ENCODE data around the gene STRN4. TPM values are rescaled to one million over a fixed set of nuclear protein-coding genes. Genes with fewer than 3 reads are reported as not detected.

The STRN4 gene
- total RNA-seq, 1 experiment from 2014 or later: 89.5 TPM

DNA sequence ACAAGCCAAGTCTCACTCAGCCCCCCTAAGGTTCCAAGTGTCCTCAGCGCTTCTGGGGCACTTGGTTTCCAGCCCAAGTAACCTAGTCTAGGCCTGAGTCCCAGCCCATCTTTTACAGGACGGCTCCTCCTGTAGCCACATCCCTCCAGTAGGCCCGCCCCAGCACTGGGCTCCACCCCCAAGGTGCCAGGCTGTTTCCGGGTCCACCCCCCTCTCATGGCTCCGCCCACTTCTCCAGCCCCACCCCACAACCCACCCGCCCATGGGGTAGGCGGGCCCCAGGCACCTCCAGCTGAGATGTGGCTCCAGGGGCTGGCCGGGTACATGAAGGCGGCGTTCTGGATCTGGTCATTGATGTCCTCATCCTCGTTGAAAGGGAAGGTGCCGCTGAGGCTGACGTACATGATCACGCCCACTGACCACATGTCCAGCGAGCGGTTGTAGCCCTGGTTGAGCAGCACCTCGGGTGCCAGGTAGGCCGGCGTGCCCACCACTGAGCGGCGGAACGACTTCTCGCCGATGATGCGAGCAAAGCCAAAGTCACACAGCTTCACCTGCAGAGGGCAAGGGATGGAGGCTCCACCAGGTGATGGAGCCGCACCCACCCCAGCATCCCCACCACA is 68.0 kb downstream of the STRN4 start:
- peak; percentile 83 for ATAC-seq
- Histone ChIP-seq H3K4me1 (ENCODE audit: control insufficient read depth, insufficient read depth, low read length) (no peaks in the 10 kb centered on the region), H3K27me3 (ENCODE audit: control insufficient read depth, insufficient read depth, low read length) (no peaks in the 10 kb centered on the region), H3K27ac (ENCODE audit: low read length) (no peak overlapping the region), H3K4me3 (ENCODE audit: low read depth in 2 of 2, low read length in 2 of 2) (no peak overlapping the region), H3K9me3 (ENCODE audit: control insufficient read depth, insufficient read depth, low read depth, low read length) (no peaks in the 10 kb centered on the region), H3K36me3 (ENCODE audit: control insufficient read depth, insufficient read depth, low read length) (no peaks in the 10 kb centered on the region)
- ChIA-PET CTCF (no interaction called here), POLR2A (no interaction called here)
- TF ChIP-seq TCF7L2 (IDR thresholded peaks at IDR 0.05; ENCODE audit: low read depth, low read length) (no peak), SIN3A (IDR thresholded peaks at IDR 0.05; ENCODE audit: borderline replicate concordance, insufficient read depth, low read depth, low read length) (no peak), POLR2AphosphoS5 (IDR thresholded peaks at IDR 0.05; ENCODE audit: low read depth, low read length) (no peak)
- TF ChIP-seq, protein P1, sequence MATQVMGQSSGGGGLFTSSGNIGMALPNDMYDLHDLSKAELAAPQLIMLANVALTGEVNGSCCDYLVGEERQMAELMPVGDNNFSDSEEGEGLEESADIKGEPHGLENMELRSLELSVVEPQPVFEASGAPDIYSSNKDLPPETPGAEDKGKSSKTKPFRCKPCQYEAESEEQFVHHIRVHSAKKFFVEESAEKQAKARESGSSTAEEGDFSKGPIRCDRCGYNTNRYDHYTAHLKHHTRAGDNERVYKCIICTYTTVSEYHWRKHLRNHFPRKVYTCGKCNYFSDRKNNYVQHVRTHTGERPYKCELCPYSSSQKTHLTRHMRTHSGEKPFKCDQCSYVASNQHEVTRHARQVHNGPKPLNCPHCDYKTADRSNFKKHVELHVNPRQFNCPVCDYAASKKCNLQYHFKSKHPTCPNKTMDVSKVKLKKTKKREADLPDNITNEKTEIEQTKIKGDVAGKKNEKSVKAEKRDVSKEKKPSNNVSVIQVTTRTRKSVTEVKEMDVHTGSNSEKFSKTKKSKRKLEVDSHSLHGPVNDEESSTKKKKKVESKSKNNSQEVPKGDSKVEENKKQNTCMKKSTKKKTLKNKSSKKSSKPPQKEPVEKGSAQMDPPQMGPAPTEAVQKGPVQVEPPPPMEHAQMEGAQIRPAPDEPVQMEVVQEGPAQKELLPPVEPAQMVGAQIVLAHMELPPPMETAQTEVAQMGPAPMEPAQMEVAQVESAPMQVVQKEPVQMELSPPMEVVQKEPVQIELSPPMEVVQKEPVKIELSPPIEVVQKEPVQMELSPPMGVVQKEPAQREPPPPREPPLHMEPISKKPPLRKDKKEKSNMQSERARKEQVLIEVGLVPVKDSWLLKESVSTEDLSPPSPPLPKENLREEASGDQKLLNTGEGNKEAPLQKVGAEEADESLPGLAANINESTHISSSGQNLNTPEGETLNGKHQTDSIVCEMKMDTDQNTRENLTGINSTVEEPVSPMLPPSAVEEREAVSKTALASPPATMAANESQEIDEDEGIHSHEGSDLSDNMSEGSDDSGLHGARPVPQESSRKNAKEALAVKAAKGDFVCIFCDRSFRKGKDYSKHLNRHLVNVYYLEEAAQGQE (IDR thresholded peaks at IDR 0.05; ENCODE audit: insufficient read depth in 1 of 2, low read depth in 2 of 2, low read length in 1 of 2): no peak
- TF ChIP-seq, protein P2, sequence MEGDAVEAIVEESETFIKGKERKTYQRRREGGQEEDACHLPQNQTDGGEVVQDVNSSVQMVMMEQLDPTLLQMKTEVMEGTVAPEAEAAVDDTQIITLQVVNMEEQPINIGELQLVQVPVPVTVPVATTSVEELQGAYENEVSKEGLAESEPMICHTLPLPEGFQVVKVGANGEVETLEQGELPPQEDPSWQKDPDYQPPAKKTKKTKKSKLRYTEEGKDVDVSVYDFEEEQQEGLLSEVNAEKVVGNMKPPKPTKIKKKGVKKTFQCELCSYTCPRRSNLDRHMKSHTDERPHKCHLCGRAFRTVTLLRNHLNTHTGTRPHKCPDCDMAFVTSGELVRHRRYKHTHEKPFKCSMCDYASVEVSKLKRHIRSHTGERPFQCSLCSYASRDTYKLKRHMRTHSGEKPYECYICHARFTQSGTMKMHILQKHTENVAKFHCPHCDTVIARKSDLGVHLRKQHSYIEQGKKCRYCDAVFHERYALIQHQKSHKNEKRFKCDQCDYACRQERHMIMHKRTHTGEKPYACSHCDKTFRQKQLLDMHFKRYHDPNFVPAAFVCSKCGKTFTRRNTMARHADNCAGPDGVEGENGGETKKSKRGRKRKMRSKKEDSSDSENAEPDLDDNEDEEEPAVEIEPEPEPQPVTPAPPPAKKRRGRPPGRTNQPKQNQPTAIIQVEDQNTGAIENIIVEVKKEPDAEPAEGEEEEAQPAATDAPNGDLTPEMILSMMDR (IDR thresholded peaks at IDR 0.05): no peak
- BruUV-seq (replicated peaks): no TSS peak
- intact Hi-C loops (cut with micrococcal nuclease; ENCODE audit: unreplicated experiment): no loop called here
- no peak for DNase-seq (ENCODE audit: low read depth, low spot score)
- in situ Hi-C loops (cut with HindIII; ENCODE audit: low pct_unique_long_range_greater_than_20kb, low sequenced_read_pairs): no loop called here

DNA sequence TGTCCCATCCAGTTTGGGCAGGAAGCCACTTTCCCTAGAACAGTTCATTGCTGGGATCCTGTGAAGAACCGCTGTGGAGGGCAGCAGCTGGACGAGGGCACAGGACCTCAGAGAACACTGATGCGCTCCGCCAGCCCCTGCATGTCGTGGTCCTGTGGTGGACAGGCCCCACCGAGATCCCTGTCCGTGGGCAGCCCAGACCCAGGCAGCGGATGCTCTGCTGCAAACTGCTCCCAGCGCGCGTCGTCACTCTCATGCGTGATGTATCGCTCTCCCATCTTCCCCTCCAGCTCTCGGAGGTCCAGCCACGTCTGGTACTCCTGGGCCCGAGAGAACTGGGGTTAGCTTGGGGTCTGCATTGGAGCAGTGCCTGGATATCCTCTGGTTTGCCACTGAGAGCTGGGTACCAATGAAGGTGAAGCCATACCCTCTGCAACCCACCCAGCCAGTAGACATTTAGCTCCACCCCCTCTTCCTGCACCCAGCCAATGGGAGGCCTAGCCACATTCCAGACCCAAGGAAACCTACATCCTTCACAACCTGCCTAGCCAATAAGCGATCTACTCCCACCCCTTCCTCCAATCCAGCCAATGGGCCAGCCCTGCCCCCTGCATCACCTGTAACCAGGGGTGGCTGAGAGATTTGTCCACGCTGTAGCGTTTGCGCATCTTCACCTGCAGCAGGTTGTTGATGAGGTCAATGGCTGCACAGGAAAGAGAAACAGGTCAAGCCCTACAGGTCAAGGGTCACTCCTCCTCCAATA is 71.7 kb downstream of the STRN4 start:
- ChIA-PET CTCF (interaction anchor here (0.6 kb wide), 1 partner anchor 12 kb away, joined by 3 read pairs; no protein-coding TSS in a partner anchor), POLR2A (no interaction called here)
- TF ChIP-seq TCF7L2 (IDR thresholded peaks at IDR 0.05; ENCODE audit: low read depth, low read length) (no peak), SIN3A (IDR thresholded peaks at IDR 0.05; ENCODE audit: borderline replicate concordance, insufficient read depth, low read depth, low read length) (no peak), POLR2AphosphoS5 (IDR thresholded peaks at IDR 0.05; ENCODE audit: low read depth, low read length) (no peak)
- TF ChIP-seq, protein P1 (IDR thresholded peaks at IDR 0.05; ENCODE audit: insufficient read depth in 1 of 2, low read depth in 2 of 2, low read length in 1 of 2): no peak
- TF ChIP-seq, protein P2 (IDR thresholded peaks at IDR 0.05): no peak
- no peak overlapping the region for H3K27ac ChIP-seq (ENCODE audit: low read length)
- no peaks in the 10 kb centered on the region for H3K36me3 ChIP-seq (ENCODE audit: control insufficient read depth, insufficient read depth, low read length)
- DNase-seq (ENCODE audit: low read depth, low spot score) (no peak), ATAC-seq (peak; percentile 78)
- H3K27me3 ChIP-seq (ENCODE audit: control insufficient read depth, insufficient read depth, low read length): no peaks in the 10 kb centered on the region
- in situ Hi-C loops (cut with HindIII; ENCODE audit: low pct_unique_long_range_greater_than_20kb, low sequenced_read_pairs) (no loop called here), intact Hi-C loops (cut with micrococcal nuclease; ENCODE audit: unreplicated experiment) (no loop called here)
- no peaks in the 10 kb centered on the region for H3K9me3 ChIP-seq (ENCODE audit: control insufficient read depth, insufficient read depth, low read depth, low read length)
- H3K4me1 ChIP-seq (ENCODE audit: control insufficient read depth, insufficient read depth, low read length): no peaks in the 10 kb centered on the region
- no peak overlapping the region for H3K4me3 ChIP-seq (ENCODE audit: low read depth in 2 of 2, low read length in 2 of 2)
- TSS peak; percentile 79 for BruUV-seq (replicated peaks)

Data from Panc1 (cell line).